Keratinocyte (primary cell): ENCODE data around the gene OS9. TPM values are rescaled to one million over a fixed set of nuclear protein-coding genes. Genes with fewer than 3 reads are reported as not detected.

Source experiments
- DNase-seq: peaks from one replicate; pipeline ENCODE4 v3.0.0-alpha.2; 2011; ENCODE audit warnings: low read depth, missing footprints, low spot score
- FAIRE-seq: peaks from 2 replicates; lab custom pipeline; 2011; peaks lifted over from hg19 to GRCh38; lab: Jason Lieb, UNC
- H2AFZ ChIP-seq: 2 replicates; pipeline ENCODE4 v1.6.0; 2012; ENCODE audit warnings: low read length, control low read depth, inconsistent platforms; ENCODE audit not compliant: control insufficient read depth
- H3K27ac ChIP-seq: 2 replicates; pipeline ENCODE4 v1.5.1; 2011; ENCODE audit warnings: low read length; ENCODE audit not compliant: control insufficient read depth, insufficient read depth
- H3K27me3 ChIP-seq: 3 replicates; pipeline ENCODE4 v1.6.0; 2011; ENCODE audit warnings: low read length; ENCODE audit not compliant: control insufficient read depth, insufficient read depth; ENCODE audit errors: extremely low read depth
- H3K36me3 ChIP-seq, 2 experiments: 2 replicates in 1 of 2; 3 replicates in 1 of 2; pipeline ENCODE4 v1.5.1; 2011; ENCODE audit warnings: low read length in 2 of 2, mild to moderate bottlenecking in 1 of 2; ENCODE audit not compliant: control insufficient read depth in 2 of 2, insufficient read depth in 2 of 2; ENCODE audit errors: extremely low read depth in 1 of 2
- H3K4me1 ChIP-seq: 3 replicates; pipeline ENCODE4 v1.5.1; 2011; ENCODE audit warnings: low read length; ENCODE audit not compliant: control insufficient read depth, insufficient read depth; ENCODE audit errors: extremely low read depth
- H3K4me2 ChIP-seq: 3 replicates; pipeline ENCODE4 v1.6.0; 2011; ENCODE audit warnings: low read depth, low read length; ENCODE audit not compliant: control insufficient read depth, insufficient read depth; ENCODE audit errors: extremely low read depth
- H3K4me3 ChIP-seq, 3 experiments: fragments of 200-600 bp in 1 of 3; sonication (generic) in 1 of 3; 2 replicates in 2 of 3; 3 replicates in 1 of 3; pipeline ENCODE4 v1.5.1; 2011 to 2016; ENCODE audit warnings: low read length in 3 of 3, mild to moderate bottlenecking in 3 of 3, control low read depth in 2 of 3, inconsistent platforms in 1 of 3, low read depth in 1 of 3, mixed read lengths in 1 of 3, mixed run types in 1 of 3, moderate library complexity in 1 of 3; ENCODE audit not compliant: control insufficient read depth in 2 of 3, insufficient read depth in 2 of 3; ENCODE audit errors: extremely low read depth in 1 of 3
- H3K79me2 ChIP-seq: 2 replicates; pipeline ENCODE4 v1.6.0; 2012; ENCODE audit warnings: low read length; ENCODE audit not compliant: control insufficient read depth, insufficient read depth
- H3K9ac ChIP-seq: 3 replicates; pipeline ENCODE4 v1.6.0; 2011; ENCODE audit warnings: low read length; ENCODE audit not compliant: control insufficient read depth, insufficient read depth; ENCODE audit errors: extremely low read depth
- H3K9me1 ChIP-seq: 3 replicates; pipeline ENCODE4 v1.6.0; 2011; ENCODE audit warnings: low read length; ENCODE audit not compliant: control insufficient read depth, insufficient read depth; ENCODE audit errors: extremely low read depth
- H3K9me3 ChIP-seq: 2 replicates; pipeline ENCODE4 v1.5.1; 2012; ENCODE audit warnings: low read depth, low read length; ENCODE audit not compliant: control insufficient read depth
- H4K20me1 ChIP-seq: 3 replicates; pipeline ENCODE4 v1.6.0; 2011; ENCODE audit warnings: low read length; ENCODE audit not compliant: control insufficient read depth, insufficient read depth; ENCODE audit errors: extremely low read depth
- EZH2 ChIP-seq: IDR thresholded peaks from one replicate; pipeline ENCODE4 v1.6.1; 2012; ENCODE audit warnings: inconsistent platforms, mild to moderate bottlenecking, low read length, moderate library complexity
- dilution Hi-C: fragments of 300-500 bp; cut with MboI; formaldehyde crosslinking; loops from one replicate; pipeline ENCODE4 v1.7.0; 2020; ENCODE audit warnings: low sequenced_read_pairs; ENCODE audit not compliant: extremely low pct_ligation_motif_present
- polyA plus RNA-seq, 5 experiments: library from polyadenylated mRNA; depleted of rRNA in 3 of 5; stranded (reverse) in 3 of 5; stranded (forward) in 1 of 5; unstranded in 1 of 5; fragments of >200 nt; gene quantifications; 1 replicate in 1 of 5; 2 replicates in 3 of 5; 3 replicates in 1 of 5; pipeline versions ENCODE4 v1.2.1 to v1.2.3, GENCODE V29; 2011 to 2012; ENCODE audit warnings: missing spikeins in 2 of 5, low read depth in 1 of 5, low replicate concordance in 1 of 5
- TF ChIP-seq, protein P1 (sequence below), 3 experiments: IDR thresholded peaks in 1 of 3; conservative IDR thresholded peaks in 1 of 3; optimal IDR thresholded peaks in 1 of 3; 2 replicates in 2 of 3; 3 replicates in 1 of 3; pipeline versions ENCODE3 to v1.5.1; 2011; ENCODE audit warnings: low read length in 3 of 3, mild to moderate bottlenecking in 3 of 3, moderate library complexity in 2 of 3, control low read depth in 1 of 3, inconsistent platforms in 1 of 3; ENCODE audit not compliant: insufficient read depth in 2 of 3; ENCODE audit errors: extremely low read depth in 1 of 3

OS9 gene
- polyA plus RNA-seq, 1 donor (not counting 4 experiments of a cell fraction or from before 2014, with no cell fraction given) = 82.2 TPM

DNA sequence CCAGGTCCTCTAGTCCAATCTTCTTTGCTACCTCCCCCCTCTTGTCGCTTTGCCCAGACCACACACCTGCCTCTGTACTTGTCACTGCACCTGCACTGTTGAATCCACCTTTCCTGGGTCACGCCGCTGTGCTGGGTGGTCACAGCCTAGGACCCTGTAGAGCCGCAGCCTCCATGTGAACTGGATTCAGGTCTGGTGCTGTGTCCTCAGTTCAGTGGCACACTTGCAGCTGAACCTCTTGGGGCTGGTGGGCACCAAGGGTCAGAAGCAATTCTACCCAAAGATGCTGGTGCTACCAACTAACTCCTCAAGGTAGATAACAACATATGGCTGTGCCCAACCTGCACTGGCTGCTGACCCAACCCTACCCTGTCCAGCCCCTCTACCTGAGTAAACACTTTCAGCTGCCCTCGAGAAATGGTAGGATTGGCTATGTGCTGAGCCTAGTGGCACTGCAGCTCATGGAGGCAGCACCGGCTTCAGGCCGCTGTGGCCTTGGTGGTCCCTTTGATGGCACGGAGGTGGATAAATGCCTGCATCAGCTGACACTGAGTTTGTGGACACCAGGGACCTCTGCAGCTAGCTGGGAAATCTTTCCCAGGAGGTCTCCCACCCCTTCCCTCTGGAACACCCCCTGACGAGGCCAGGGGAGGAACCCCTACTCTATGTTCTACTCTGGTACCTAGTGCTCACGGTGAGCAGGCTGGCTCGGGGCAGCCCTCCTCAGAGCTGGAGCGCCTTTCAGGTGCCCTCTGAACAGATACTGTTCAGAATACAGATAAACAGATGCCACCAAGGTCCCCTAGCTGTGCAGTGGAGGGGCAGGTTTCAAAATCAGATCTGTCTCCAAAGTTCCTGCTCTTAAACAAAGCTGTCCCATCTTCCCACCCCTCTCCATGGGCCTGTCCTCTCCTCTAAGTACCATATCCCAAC is 30.3 kb downstream of the OS9 start:
- Histone ChIP-seq H3K4me1 (peaks cover 4% of the 10 kb centered on the region), H3K9ac (no peak overlapping the region), H4K20me1 (no peaks in the 10 kb centered on the region), H3K27ac (no peak overlapping the region), H3K27me3 (no peaks in the 10 kb centered on the region), H3K9me3 (no peaks in the 10 kb centered on the region), H3K9me1 (no peaks in the 10 kb centered on the region), H3K36me3 (peaks cover 5 to 6% of the 10 kb centered on the region in 2 experiments), H3K4me3 (no peak overlapping the region), H2AFZ (no peak overlapping the region), H3K79me2 (no peaks in the 10 kb centered on the region), H3K4me2 (no peak overlapping the region)
- dilution Hi-C loops = no loop called here
- FAIRE-seq = no peak
- TF ChIP-seq, protein P1, sequence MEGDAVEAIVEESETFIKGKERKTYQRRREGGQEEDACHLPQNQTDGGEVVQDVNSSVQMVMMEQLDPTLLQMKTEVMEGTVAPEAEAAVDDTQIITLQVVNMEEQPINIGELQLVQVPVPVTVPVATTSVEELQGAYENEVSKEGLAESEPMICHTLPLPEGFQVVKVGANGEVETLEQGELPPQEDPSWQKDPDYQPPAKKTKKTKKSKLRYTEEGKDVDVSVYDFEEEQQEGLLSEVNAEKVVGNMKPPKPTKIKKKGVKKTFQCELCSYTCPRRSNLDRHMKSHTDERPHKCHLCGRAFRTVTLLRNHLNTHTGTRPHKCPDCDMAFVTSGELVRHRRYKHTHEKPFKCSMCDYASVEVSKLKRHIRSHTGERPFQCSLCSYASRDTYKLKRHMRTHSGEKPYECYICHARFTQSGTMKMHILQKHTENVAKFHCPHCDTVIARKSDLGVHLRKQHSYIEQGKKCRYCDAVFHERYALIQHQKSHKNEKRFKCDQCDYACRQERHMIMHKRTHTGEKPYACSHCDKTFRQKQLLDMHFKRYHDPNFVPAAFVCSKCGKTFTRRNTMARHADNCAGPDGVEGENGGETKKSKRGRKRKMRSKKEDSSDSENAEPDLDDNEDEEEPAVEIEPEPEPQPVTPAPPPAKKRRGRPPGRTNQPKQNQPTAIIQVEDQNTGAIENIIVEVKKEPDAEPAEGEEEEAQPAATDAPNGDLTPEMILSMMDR (optimal IDR thresholded peaks at IDR 0.05 in 1 of 3, IDR thresholded peaks at IDR 0.05 in 1 of 3, conservative IDR thresholded peaks at IDR 0.05 in 1 of 3; ENCODE audit: extremely low read depth in 1 of 3, insufficient read depth in 2 of 3, low read length in 3 of 3) = no peak
- TF ChIP-seq EZH2 = no peak
- no peak for DNase-seq

GRCh38 chr12:57724936-57725740 is 31.2 kb downstream of the OS9 start:
- no peak overlapping the region for H3K27ac ChIP-seq
- no peak overlapping the region for H3K4me2 ChIP-seq
- H3K27me3 ChIP-seq = no peaks in the 10 kb centered on the region
- no peak overlapping the region for H3K9ac ChIP-seq
- no peak overlapping the region for H3K4me3 ChIP-seq
- H3K9me3 ChIP-seq = no peaks in the 10 kb centered on the region
- no peak for DNase-seq
- no peaks in the 10 kb centered on the region for H3K79me2 ChIP-seq
- dilution Hi-C loops = loop anchor here (25.0 kb wide), 1 partner anchor 138 kb away; the partner anchor contains the start of gene PIP4K2C
- H3K36me3 ChIP-seq = peaks cover 5% of the 10 kb centered on the region in 2 experiments
- H3K4me1 ChIP-seq = peaks cover 4% of the 10 kb centered on the region
- TF ChIP-seq, protein P1 (optimal IDR thresholded peaks at IDR 0.05 in 1 of 3, IDR thresholded peaks at IDR 0.05 in 1 of 3, conservative IDR thresholded peaks at IDR 0.05 in 1 of 3; ENCODE audit: extremely low read depth in 1 of 3, insufficient read depth in 2 of 3, low read length in 3 of 3) = no peak
- no peak for TF ChIP-seq EZH2
- no peaks in the 10 kb centered on the region for H4K20me1 ChIP-seq
- H3K9me1 ChIP-seq = no peaks in the 10 kb centered on the region
- no peak for FAIRE-seq
- H2AFZ ChIP-seq = no peak overlapping the region
